GM23338 (cell line): ENCODE results near the gene ACAP1. TPM values are rescaled to one million over a fixed set of nuclear protein-coding genes. Genes with fewer than 3 reads are reported as not detected.

ENCODE experiments used
- ATAC-seq: fragments of 200-7000 bp; cut with Tn5 transposase; 3 replicates; pipeline ENCODE4 v1.9.1; 2020
- DNase-seq: peaks from one replicate; pipeline ENCODE4 v3.0.0-alpha.2; 2015; ENCODE audit warnings: low spot score
- H2AFZ ChIP-seq: fragments of 200-600 bp; sonication (generic); 2 replicates; pipeline ENCODE4 v1.8.0; 2016; ENCODE audit warnings: antibody characterized with exemption, mild to moderate bottlenecking, moderate library complexity
- H3F3A ChIP-seq: fragments of 200-600 bp; sonication (generic); replicated peaks from 2 replicates; pipeline ENCODE4 v1.8.0; 2017; ENCODE audit warnings: antibody characterized with exemption, mixed run types, low read depth
- H3K27ac ChIP-seq: fragments of 200-600 bp; sonication (generic); 2 replicates; pipeline ENCODE4 v1.6.1; 2016; ENCODE audit warnings: low read depth
- H3K27me3 ChIP-seq: fragments of 200-600 bp; sonication (generic); 2 replicates; pipeline ENCODE4 v1.8.0; 2016; ENCODE audit warnings: mild to moderate bottlenecking, mixed run types, moderate library complexity; ENCODE audit not compliant: insufficient read depth
- H3K36me3 ChIP-seq: fragments of 200-600 bp; sonication (generic); 2 replicates; pipeline ENCODE4 v1.8.0; 2016; ENCODE audit warnings: mild to moderate bottlenecking; ENCODE audit not compliant: insufficient read depth
- H3K4me1 ChIP-seq: fragments of 200-600 bp; sonication (generic); 2 replicates; pipeline ENCODE4 v1.8.0; 2016; ENCODE audit warnings: mild to moderate bottlenecking, moderate library complexity; ENCODE audit not compliant: insufficient read depth
- H3K4me2 ChIP-seq: fragments of 200-600 bp; sonication (generic); 2 replicates; pipeline ENCODE4 v1.7.1; 2017; ENCODE audit warnings: mixed run types
- H3K4me3 ChIP-seq: fragments of 200-600 bp; sonication (generic); 2 replicates; pipeline ENCODE4 v1.6.1; 2016; ENCODE audit warnings: mixed run types
- H3K79me2 ChIP-seq: fragments of 200-600 bp; sonication (generic); replicated peaks from 2 replicates; pipeline ENCODE4 v1.8.0; 2017; ENCODE audit warnings: mild to moderate bottlenecking; ENCODE audit not compliant: insufficient read depth
- H3K9me2 ChIP-seq: fragments of 200-600 bp; sonication (generic); 2 replicates; pipeline ENCODE4 v1.8.0; 2017; ENCODE audit not compliant: insufficient read depth
- H4K20me1 ChIP-seq: fragments of 200-600 bp; sonication (generic); replicated peaks from 2 replicates; pipeline ENCODE4 v1.8.0; 2017; ENCODE audit warnings: mild to moderate bottlenecking; ENCODE audit not compliant: insufficient read depth
- H3K27ac Mint-ChIP-seq: 2 replicates; pipeline ENCODE4 v1.8.0; 2020; ENCODE audit warnings: inconsistent platforms, mild to moderate bottlenecking, moderate library complexity, mixed read lengths
- H3K27me3 Mint-ChIP-seq: 3 replicates; pipeline ENCODE4 v1.8.0; 2022; ENCODE audit warnings: low read depth, mild to moderate bottlenecking, moderate library complexity, mixed read lengths, inconsistent platforms; ENCODE audit not compliant: insufficient read depth, poor library complexity
- H3K36me3 Mint-ChIP-seq: 3 replicates; pipeline ENCODE4 v1.8.0; 2021; ENCODE audit warnings: low read depth, mild to moderate bottlenecking, inconsistent platforms, moderate library complexity, mixed read lengths
- H3K4me1 Mint-ChIP-seq: 3 replicates; pipeline ENCODE4 v1.8.0; 2020; ENCODE audit warnings: mild to moderate bottlenecking, inconsistent platforms, mixed read lengths
- H3K4me3 Mint-ChIP-seq: 3 replicates; pipeline ENCODE4 v1.8.0; 2021; ENCODE audit warnings: moderate library complexity, mild to moderate bottlenecking, inconsistent platforms, mixed read lengths
- H3K9me3 Mint-ChIP-seq: 3 replicates; pipeline ENCODE4 v1.8.0; 2020; ENCODE audit warnings: moderate library complexity, mild to moderate bottlenecking, inconsistent platforms, mixed read lengths
- CREB1 ChIP-seq: fragments of 250-450 bp; sonication (Bioruptor Pico); IDR thresholded peaks from 2 replicates; pipeline ENCODE4 v1.5.0; 2020; ENCODE audit warnings: low read depth, mild to moderate bottlenecking, moderate library complexity
- CTCF ChIP-seq, 2 experiments: fragments of 200-600 bp in 1 of 2; sonication (generic) in 1 of 2; conservative IDR thresholded peaks; 2 replicates each; pipeline versions ENCODE4 v1.5.1 to v1.6.1; 2016 to 2017; ENCODE audit warnings: antibody characterized with exemption in 2 of 2, low read depth in 2 of 2, mild to moderate bottlenecking in 2 of 2, moderate library complexity in 1 of 2
- ETS1 ChIP-seq: IDR thresholded peaks from 2 replicates; pipeline ENCODE4 v1.6.1; 2016; ENCODE audit warnings: antibody characterized with exemption
- EZH2 ChIP-seq: fragments of 200-600 bp; sonication (generic); IDR thresholded peaks from one replicate; pipeline ENCODE4 v1.8.0; 2017; ENCODE audit warnings: antibody characterized with exemption, mild to moderate bottlenecking, low read depth; ENCODE audit not compliant: unreplicated experiment
- NANOG ChIP-seq: IDR thresholded peaks from 2 replicates; pipeline ENCODE4 v1.6.1; 2016; ENCODE audit warnings: antibody characterized with exemption, borderline replicate concordance
- POLR2AphosphoS5 ChIP-seq: IDR thresholded peaks from 2 replicates; pipeline ENCODE4 v1.6.1; 2016; ENCODE audit warnings: antibody characterized with exemption, low read depth
- ZNF114 ChIP-seq: fragments of 250-450 bp; sonication (Bioruptor Pico); IDR thresholded peaks from 2 replicates; pipeline ENCODE4 v1.5.0; 2020; ENCODE audit warnings: mild to moderate bottlenecking, moderate library complexity
- ZNF331 ChIP-seq: fragments of 250-450 bp; sonication (Bioruptor Pico); IDR thresholded peaks from 2 replicates; pipeline ENCODE4 v1.5.0; 2020; ENCODE audit warnings: low read depth, mild to moderate bottlenecking, moderate library complexity
- ZNF462 ChIP-seq: fragments of 250-450 bp; sonication (Bioruptor Pico); IDR thresholded peaks from 2 replicates; pipeline ENCODE4 v1.5.0; 2020; ENCODE audit warnings: mild to moderate bottlenecking, moderate library complexity
- polyA plus RNA-seq: library from polyadenylated mRNA; unstranded; fragments of >200 nt; fragmentation: Nextera tagmentation; extraction: Ambion mirVana; gene quantifications from 2 replicates; pipeline ENCODE4 v1.2.1, GENCODE V29; 2016
- total RNA-seq: library from RNA; depleted of rRNA; stranded (reverse); fragments of >200 nt; shearing (Covaris generic); gene quantifications from 2 replicates; pipeline ENCODE4 v1.2.3, GENCODE V29; 2014

Gene ACAP1
- total and polyA plus RNA-seq, 2 experiments from 2014 or later, result 30.7 to 40.1 TPM

- peaks cover 34% of the 10 kb centered on the region for H3K27me3 Mint-ChIP-seq
These were observed 42.3 kb upstream of the ACAP1 start for GRCh38 chr17:7293816-7294613.

More at GRCh38 chr17:7293816-7294613, 42.3 kb upstream of the ACAP1 start:
- no peaks in the 10 kb centered on the region for H3K79me2 ChIP-seq
- H3K36me3 ChIP-seq, result no peaks in the 10 kb centered on the region
- peaks cover 9% of the 10 kb centered on the region; the same call in 1 of the 3 replicates for H3K9me3 Mint-ChIP-seq
- H3K4me3 Mint-ChIP-seq, result peak overlapping the region; percentile 77
- no peaks in the 10 kb centered on the region for H3K9me2 ChIP-seq
- peaks cover 18% of the 10 kb centered on the region for H3K27me3 ChIP-seq
- no peak overlapping the region for H3K27ac Mint-ChIP-seq
- H3K4me3 ChIP-seq, result peak overlapping the region; percentile 61
- ATAC-seq (peak; percentile 45), DNase-seq (peak; percentile 91)
- peak overlapping the region; percentile 88 for H3K4me2 ChIP-seq
- 0 out of 2 replicates have a peak overlapping the region, but pooled peaks have one; percentile 28 for H2AFZ ChIP-seq
- H3K4me1 ChIP-seq, result peaks cover 21% of the 10 kb centered on the region
- peaks cover 23% of the 10 kb centered on the region for H3F3A ChIP-seq
- 0 out of 2 replicates have a peak overlapping the region, but pooled peaks have one; percentile 45 for H3K27ac ChIP-seq
- peaks cover 28% of the 10 kb centered on the region for H3K4me1 Mint-ChIP-seq
- TF ChIP-seq EZH2 (no peak), ETS1 (no peak), ZNF331 (CRISPR knock-in tag) (no peak), POLR2AphosphoS5 (no peak; the same call in 1 of the 2 replicates), CREB1 (no peak), ZNF462 (CRISPR knock-in tag) (no peak), ZNF114 (CRISPR knock-in tag) (no peak), CTCF (conservative IDR thresholded peaks at IDR 0.05; ENCODE audit: low read depth in 2 of 2) (no peak), NANOG (no peak)
- H4K20me1 ChIP-seq, result peaks cover 4% of the 10 kb centered on the region; the same call in 1 of the 2 replicates
- peaks cover under 1% of the 10 kb centered on the region; the same call in 2 of the 3 replicates for H3K36me3 Mint-ChIP-seq
